Skeletal muscle tissue (tissue), 4 donors: Measurements from ENCODE around the gene PLD5. TPM values are rescaled to one million over a fixed set of nuclear protein-coding genes. Genes with fewer than 3 reads are reported as not detected.
"Not testable (repeated sequence)": the region's sequence is repeated elsewhere in the genome, so short reads cannot be mapped to it uniquely, and the experiment has no call there.

Source experiments
- H3K27ac ChIP-seq: one replicate; pipeline ENCODE4 v1.7.0; 2013; ENCODE audit warnings: mild to moderate bottlenecking, low read depth, low read length, inconsistent platforms
- H3K27me3 ChIP-seq, 3 donors: one replicate each; pipeline ENCODE4 v1.7.0; 2013; ENCODE audit warnings: low read length in 3 of 3; ENCODE audit not compliant: control insufficient read depth in 3 of 3, insufficient read depth in 3 of 3
- H3K36me3 ChIP-seq, 3 donors: one replicate each; pipeline ENCODE4 v1.7.0; 2013; ENCODE audit warnings: low read length in 3 of 3; ENCODE audit not compliant: control insufficient read depth in 3 of 3, insufficient read depth in 3 of 3
- H3K4me1 ChIP-seq, 3 donors: one replicate each; pipeline ENCODE4 v1.7.0; 2013; ENCODE audit warnings: low read length in 3 of 3, mild to moderate bottlenecking in 3 of 3; ENCODE audit not compliant: control insufficient read depth in 3 of 3, insufficient read depth in 3 of 3
- H3K4me3 ChIP-seq, 3 donors: one replicate each; pipeline ENCODE4 v1.7.0; 2013; ENCODE audit warnings: low read length in 3 of 3
- H3K9ac ChIP-seq, 3 donors: one replicate each; pipeline ENCODE4 v1.7.0; 2013; ENCODE audit warnings: low read length in 3 of 3, mild to moderate bottlenecking in 3 of 3, moderate library complexity in 2 of 3, low read depth in 1 of 3
- H3K9me3 ChIP-seq, 3 donors: one replicate each; pipeline ENCODE4 v1.7.0; 2013; ENCODE audit warnings: low read length in 3 of 3; ENCODE audit not compliant: control insufficient read depth in 3 of 3
- total RNA-seq: library from RNA; depleted of rRNA; stranded (reverse); fragments of >200 nt; gene quantifications from one replicate; pipeline ENCODE4 v1.2.3, GENCODE V29; 2014
- donor health status: Osteomylitis.

Gene PLD5
- total RNA-seq, 1 donor from 2014 or later, result 0.52 TPM

GRCh38 chr1:242100921-242101320, 423.6 kb downstream of the PLD5 start:
- Histone ChIP-seq H3K27ac (no peak overlapping the region), H3K9me3 (no peaks in the 10 kb centered on the region), H3K27me3 (no peaks in the 10 kb centered on the region), H3K9ac (no peak overlapping the region), H3K4me3 (no peak overlapping the region), H3K36me3 (no peaks in the 10 kb centered on the region), H3K4me1 (no peaks in the 10 kb centered on the region)

- not testable (repeated sequence) for H3K4me3 ChIP-seq, H3K9ac ChIP-seq, H3K4me1 ChIP-seq, H3K36me3 ChIP-seq, H3K9me3 ChIP-seq, H3K27me3 ChIP-seq, H3K27ac ChIP-seq
Observed at GRCh38 chr1:242097283-242097682, 427.2 kb downstream of the PLD5 start.

GRCh38 chr1:242093116-242093515, 431.4 kb downstream of the PLD5 start:
- Histone ChIP-seq H3K4me1 (no peaks in the 10 kb centered on the region), H3K36me3 (no peaks in the 10 kb centered on the region), H3K4me3 (no peak overlapping the region), H3K27ac (no peak overlapping the region), H3K9me3 (no peaks in the 10 kb centered on the region), H3K9ac (no peak overlapping the region), H3K27me3 (no peaks in the 10 kb centered on the region)

- H3K36me3 ChIP-seq, result no peaks in the 10 kb centered on the region
Observed at GRCh38 chr1:242089911-242090310, 434.6 kb downstream of the PLD5 start.

GRCh38 chr1:242088875-242089274, 435.6 kb downstream of the PLD5 start:
- Histone ChIP-seq H3K27ac (no peak overlapping the region), H3K4me3 (no peak overlapping the region), H3K4me1 (no peaks in the 10 kb centered on the region), H3K27me3 (no peaks in the 10 kb centered on the region), H3K9ac (no peak overlapping the region), H3K9me3 (no peaks in the 10 kb centered on the region), H3K36me3 (no peaks in the 10 kb centered on the region)

More at GRCh38 chr1:242089911-242090310, 434.6 kb downstream of the PLD5 start:
- H3K27ac ChIP-seq, result no peak overlapping the region
- no peak overlapping the region for H3K4me3 ChIP-seq
- H3K27me3 ChIP-seq, result no peaks in the 10 kb centered on the region
- H3K4me1 ChIP-seq, result no peaks in the 10 kb centered on the region
- H3K9ac ChIP-seq, result no peak overlapping the region
- H3K9me3 ChIP-seq, result no peaks in the 10 kb centered on the region

- Histone ChIP-seq H3K27me3 (no peaks in the 10 kb centered on the region), H3K36me3 (no peaks in the 10 kb centered on the region), H3K9me3 (no peaks in the 10 kb centered on the region), H3K4me3 (no peak overlapping the region), H3K27ac (no peak overlapping the region), H3K9ac (no peak overlapping the region), H3K4me1 (no peaks in the 10 kb centered on the region)
Observed at GRCh38 chr1:242086706-242087105, 437.8 kb downstream of the PLD5 start.

GRCh38 chr1:242086093-242086492, 438.4 kb downstream of the PLD5 start:
- no peak overlapping the region for H3K27ac ChIP-seq
- no peak overlapping the region for H3K4me3 ChIP-seq
- no peaks in the 10 kb centered on the region for H3K27me3 ChIP-seq
- no peaks in the 10 kb centered on the region for H3K9me3 ChIP-seq
- H3K36me3 ChIP-seq, result no peaks in the 10 kb centered on the region
- H3K9ac ChIP-seq, result no peak overlapping the region
- no peaks in the 10 kb centered on the region for H3K4me1 ChIP-seq

GRCh38 chr1:242083742-242084141, 440.8 kb downstream of the PLD5 start:
- no peaks in the 10 kb centered on the region for H3K9me3 ChIP-seq
- no peak overlapping the region for H3K4me3 ChIP-seq
- no peak overlapping the region for H3K9ac ChIP-seq
- H3K27ac ChIP-seq, result no peak overlapping the region
- H3K4me1 ChIP-seq, result no peaks in the 10 kb centered on the region
- no peaks in the 10 kb centered on the region for H3K27me3 ChIP-seq
- no peaks in the 10 kb centered on the region for H3K36me3 ChIP-seq

GRCh38 chr1:242081446-242081845, 443.1 kb downstream of the PLD5 start:
- Histone ChIP-seq H3K27me3 (no peaks in the 10 kb centered on the region), H3K4me3 (no peak overlapping the region), H3K9me3 (no peaks in the 10 kb centered on the region), H3K9ac (no peak overlapping the region), H3K4me1 (no peaks in the 10 kb centered on the region), H3K36me3 (no peaks in the 10 kb centered on the region), H3K27ac (no peak overlapping the region)

GRCh38 chr1:242065813-242066212, 458.7 kb downstream of the PLD5 start:
- no peak overlapping the region for H3K9ac ChIP-seq
- H3K4me1 ChIP-seq, result no peaks in the 10 kb centered on the region
- no peaks in the 10 kb centered on the region for H3K9me3 ChIP-seq
- H3K4me3 ChIP-seq, result no peak overlapping the region
- no peaks in the 10 kb centered on the region for H3K27me3 ChIP-seq
- H3K36me3 ChIP-seq, result no peaks in the 10 kb centered on the region
- H3K27ac ChIP-seq, result no peak overlapping the region

GRCh38 chr1:242062271-242062670, 462.2 kb downstream of the PLD5 start:
- H3K27ac ChIP-seq, result no peak overlapping the region
- no peaks in the 10 kb centered on the region for H3K4me1 ChIP-seq
- no peaks in the 10 kb centered on the region for H3K36me3 ChIP-seq
- no peak overlapping the region for H3K4me3 ChIP-seq
- no peak overlapping the region for H3K9ac ChIP-seq
- no peaks in the 10 kb centered on the region for H3K9me3 ChIP-seq
- H3K27me3 ChIP-seq, result no peaks in the 10 kb centered on the region
